ENCODE results near the gene APOL2.

DNA sequence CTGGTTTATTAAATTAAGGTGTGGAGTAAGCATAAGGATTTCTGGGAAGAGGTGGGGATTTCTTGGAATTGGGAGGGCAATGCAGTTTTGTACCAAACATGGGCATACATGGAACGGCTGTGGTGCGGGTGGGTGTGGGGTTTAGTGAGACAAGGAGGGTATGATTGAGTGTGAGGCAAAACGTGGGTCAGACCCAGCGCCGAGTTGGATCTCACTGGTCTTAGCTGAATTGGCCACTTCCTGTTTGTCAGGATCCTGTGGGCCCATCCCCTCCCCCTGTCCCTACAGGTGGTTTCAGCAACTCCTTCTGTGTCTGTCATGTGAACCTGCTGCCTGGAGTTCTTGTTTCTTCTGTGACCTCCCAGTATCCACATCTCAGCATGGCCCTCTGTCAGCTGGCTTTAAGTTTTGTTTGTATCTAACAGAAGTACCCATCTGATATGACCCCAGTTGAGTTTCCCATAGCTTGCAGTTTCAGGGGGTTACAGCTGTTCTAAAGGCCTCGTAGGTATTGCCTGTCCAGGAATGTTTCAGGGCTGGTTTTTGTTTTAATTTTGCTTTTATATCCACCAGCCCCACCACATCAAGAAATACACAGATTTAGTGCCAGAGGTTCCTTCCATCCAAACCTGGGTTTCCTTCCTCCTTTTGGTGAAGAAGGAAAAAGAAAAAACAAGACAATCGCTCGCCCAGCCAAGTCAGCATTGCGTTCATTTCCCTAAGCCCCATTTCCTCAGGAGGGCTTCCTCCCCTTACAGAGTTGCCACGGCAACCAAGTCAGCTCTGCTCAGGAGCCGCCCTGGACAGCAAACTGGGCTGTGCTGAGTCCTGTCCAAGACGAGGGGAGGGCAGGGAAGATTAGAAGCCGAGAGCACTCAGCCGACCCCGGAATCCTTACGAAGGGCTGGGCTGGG is 19.6 kb upstream of the APOL2 start:
- TF ChIP-seq EZH2 (IDR thresholded peaks at IDR 0.05; ENCODE audit: borderline replicate concordance, control insufficient read depth, low read depth, low read length) (no peak), JUNB (IDR thresholded peaks at IDR 0.05) (no peak), HDAC2 (IDR thresholded peaks at IDR 0.05) (no peak), FOXM1 (IDR thresholded peaks at IDR 0.05; ENCODE audit: low read depth, low read length) (no peak)
- TF ChIP-seq, protein P1, sequence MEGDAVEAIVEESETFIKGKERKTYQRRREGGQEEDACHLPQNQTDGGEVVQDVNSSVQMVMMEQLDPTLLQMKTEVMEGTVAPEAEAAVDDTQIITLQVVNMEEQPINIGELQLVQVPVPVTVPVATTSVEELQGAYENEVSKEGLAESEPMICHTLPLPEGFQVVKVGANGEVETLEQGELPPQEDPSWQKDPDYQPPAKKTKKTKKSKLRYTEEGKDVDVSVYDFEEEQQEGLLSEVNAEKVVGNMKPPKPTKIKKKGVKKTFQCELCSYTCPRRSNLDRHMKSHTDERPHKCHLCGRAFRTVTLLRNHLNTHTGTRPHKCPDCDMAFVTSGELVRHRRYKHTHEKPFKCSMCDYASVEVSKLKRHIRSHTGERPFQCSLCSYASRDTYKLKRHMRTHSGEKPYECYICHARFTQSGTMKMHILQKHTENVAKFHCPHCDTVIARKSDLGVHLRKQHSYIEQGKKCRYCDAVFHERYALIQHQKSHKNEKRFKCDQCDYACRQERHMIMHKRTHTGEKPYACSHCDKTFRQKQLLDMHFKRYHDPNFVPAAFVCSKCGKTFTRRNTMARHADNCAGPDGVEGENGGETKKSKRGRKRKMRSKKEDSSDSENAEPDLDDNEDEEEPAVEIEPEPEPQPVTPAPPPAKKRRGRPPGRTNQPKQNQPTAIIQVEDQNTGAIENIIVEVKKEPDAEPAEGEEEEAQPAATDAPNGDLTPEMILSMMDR (IDR thresholded peaks at IDR 0.05 in 2 of 3, conservative IDR thresholded peaks at IDR 0.05 in 1 of 3; ENCODE audit: control insufficient read depth in 2 of 3, extremely low read depth in 1 of 3, insufficient read depth in 1 of 3, low read depth in 3 of 3, low read length in 3 of 3), result no peak
- TF ChIP-seq, protein P2, sequence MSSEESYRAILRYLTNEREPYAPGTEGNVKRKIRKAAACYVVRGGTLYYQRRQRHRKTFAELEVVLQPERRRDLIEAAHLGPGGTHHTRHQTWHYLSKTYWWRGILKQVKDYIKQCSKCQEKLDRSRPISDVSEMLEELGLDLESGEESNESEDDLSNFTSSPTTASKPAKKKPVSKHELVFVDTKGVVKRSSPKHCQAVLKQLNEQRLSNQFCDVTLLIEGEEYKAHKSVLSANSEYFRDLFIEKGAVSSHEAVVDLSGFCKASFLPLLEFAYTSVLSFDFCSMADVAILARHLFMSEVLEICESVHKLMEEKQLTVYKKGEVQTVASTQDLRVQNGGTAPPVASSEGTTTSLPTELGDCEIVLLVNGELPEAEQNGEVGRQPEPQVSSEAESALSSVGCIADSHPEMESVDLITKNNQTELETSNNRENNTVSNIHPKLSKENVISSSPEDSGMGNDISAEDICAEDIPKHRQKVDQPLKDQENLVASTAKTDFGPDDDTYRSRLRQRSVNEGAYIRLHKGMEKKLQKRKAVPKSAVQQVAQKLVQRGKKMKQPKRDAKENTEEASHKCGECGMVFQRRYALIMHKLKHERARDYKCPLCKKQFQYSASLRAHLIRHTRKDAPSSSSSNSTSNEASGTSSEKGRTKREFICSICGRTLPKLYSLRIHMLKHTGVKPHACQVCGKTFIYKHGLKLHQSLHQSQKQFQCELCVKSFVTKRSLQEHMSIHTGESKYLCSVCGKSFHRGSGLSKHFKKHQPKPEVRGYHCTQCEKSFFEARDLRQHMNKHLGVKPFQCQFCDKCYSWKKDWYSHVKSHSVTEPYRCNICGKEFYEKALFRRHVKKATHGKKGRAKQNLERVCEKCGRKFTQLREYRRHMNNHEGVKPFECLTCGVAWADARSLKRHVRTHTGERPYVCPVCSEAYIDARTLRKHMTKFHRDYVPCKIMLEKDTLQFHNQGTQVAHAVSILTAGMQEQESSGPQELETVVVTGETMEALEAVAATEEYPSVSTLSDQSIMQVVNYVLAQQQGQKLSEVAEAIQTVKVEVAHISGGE (CRISPR knock-in tag; IDR thresholded peaks at IDR 0.05), result no peak
